ENCODE results near the gene LAMA2.

The LAMA2 gene

DNA sequence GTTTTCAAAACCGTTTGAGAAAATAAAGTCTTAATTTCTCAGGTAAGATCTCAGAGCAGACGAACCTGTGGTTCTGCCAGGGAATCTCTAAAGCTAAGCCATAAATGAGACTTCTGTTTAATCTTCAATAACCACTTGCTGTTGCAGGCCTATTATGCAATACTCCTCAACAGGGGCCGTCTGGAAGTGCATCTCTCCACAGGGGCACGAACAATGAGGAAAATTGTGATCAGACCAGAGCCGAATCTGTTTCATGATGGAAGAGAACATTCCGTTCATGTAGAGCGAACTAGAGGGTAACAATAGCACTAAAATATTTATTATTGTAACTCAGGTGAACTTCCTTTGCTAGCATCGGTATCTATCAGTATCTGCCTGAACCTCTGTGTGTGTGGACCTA lies 603.4 kb downstream of the LAMA2 start:
- TF ChIP-seq, protein P1, sequence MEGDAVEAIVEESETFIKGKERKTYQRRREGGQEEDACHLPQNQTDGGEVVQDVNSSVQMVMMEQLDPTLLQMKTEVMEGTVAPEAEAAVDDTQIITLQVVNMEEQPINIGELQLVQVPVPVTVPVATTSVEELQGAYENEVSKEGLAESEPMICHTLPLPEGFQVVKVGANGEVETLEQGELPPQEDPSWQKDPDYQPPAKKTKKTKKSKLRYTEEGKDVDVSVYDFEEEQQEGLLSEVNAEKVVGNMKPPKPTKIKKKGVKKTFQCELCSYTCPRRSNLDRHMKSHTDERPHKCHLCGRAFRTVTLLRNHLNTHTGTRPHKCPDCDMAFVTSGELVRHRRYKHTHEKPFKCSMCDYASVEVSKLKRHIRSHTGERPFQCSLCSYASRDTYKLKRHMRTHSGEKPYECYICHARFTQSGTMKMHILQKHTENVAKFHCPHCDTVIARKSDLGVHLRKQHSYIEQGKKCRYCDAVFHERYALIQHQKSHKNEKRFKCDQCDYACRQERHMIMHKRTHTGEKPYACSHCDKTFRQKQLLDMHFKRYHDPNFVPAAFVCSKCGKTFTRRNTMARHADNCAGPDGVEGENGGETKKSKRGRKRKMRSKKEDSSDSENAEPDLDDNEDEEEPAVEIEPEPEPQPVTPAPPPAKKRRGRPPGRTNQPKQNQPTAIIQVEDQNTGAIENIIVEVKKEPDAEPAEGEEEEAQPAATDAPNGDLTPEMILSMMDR (conservative IDR thresholded peaks at IDR 0.05; ENCODE audit: low read depth, low read length): no peak
- DNase-seq (ENCODE audit: low read depth): peak; percentile 84
- H3K4me3 ChIP-seq (ENCODE audit: low read depth, low read length): no peak overlapping the region

DNA sequence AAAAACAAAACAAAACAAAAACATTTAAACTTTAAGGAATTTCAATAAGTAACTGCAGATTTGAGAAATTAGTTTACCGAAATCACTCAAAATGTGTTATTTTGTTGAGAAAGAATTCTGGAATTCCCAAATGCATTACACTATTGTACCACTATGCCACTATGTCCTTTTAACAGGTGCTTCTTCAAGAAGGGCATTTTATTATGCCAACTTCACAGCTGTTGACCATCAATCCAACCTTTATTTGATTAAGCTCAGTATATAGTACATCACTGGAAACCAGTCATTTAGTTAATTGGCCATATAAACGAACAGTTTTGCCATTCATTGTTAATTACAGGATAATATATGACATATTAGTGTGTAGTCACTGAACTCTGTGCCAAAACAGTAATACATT lies 605.4 kb downstream of the LAMA2 start:
- TF ChIP-seq, protein P1 (conservative IDR thresholded peaks at IDR 0.05; ENCODE audit: low read depth, low read length): no peak
- DNase-seq (ENCODE audit: low read depth): no peak
- no peak overlapping the region for H3K4me3 ChIP-seq (ENCODE audit: low read depth, low read length)

DNA sequence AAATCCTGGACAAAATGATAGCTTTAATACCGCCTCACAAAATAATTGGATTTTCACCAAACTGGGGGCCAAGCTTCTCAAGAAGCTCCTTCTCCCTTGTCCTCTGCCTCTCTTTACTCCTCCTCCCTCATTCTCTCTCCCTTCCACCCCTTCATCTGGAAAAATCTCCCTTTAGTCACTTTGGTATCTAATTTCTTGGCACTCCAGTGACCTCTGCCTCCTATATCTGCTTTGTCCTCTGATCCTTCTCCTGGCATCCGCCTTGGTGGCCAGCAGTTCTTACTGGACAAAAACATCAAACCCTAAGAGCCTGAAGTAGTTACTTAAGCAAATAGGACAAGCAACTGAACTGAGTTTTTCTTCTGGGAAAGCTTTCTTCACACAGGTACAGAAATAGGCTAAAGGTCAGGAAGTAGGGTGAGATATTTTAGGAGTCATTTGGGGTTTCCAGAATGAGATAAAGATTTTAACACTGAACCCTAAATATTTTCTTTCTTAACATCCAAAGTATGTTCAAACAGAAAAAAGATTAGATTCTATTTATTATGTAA lies 606.4 kb downstream of the LAMA2 start:
- TF ChIP-seq, protein P1 (conservative IDR thresholded peaks at IDR 0.05; ENCODE audit: low read depth, low read length): no peak
- no peak for DNase-seq (ENCODE audit: low read depth)
- no peak overlapping the region for H3K4me3 ChIP-seq (ENCODE audit: low read depth, low read length)

DNA sequence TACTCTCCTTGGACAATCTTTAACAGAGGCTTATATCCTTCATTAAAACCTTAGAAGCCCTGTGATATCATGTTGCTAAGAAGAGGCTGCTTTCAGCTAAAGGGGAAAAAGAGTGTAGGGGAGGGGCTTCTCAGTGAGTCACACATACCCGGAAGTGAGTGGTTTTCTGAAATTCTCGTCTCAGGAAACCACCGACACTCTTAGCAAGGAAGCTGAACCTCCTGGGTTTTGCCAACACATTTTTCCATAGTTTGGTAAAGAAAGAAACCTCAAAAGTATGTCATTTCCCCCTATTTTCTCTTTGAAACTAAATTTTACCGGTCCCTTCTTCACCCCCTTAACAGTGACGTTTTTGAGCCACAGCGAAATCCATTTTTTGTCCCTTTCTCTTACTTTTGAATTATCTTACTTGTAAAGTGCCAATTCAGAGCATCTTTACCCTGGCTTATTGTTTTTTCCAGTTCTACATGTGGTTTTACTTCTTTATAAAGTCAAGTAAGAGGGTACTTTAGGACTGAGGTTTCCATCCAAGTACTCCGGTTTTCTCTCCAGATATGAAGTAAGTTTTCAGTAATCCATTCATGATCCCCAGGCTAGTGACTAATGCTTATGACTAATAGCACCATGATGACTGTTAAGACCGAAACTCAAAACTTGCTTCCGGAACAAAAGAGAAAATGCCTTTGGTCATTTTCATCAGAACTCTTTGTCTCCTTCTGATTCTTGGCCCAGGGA lies 607.8 kb downstream of the LAMA2 start:
- H3K4me3 ChIP-seq (ENCODE audit: low read depth, low read length): peak overlapping the region; percentile 35
- DNase-seq (ENCODE audit: low read depth): peak; percentile 99
- TF ChIP-seq, protein P1 (conservative IDR thresholded peaks at IDR 0.05; ENCODE audit: low read depth, low read length): no peak

DNA sequence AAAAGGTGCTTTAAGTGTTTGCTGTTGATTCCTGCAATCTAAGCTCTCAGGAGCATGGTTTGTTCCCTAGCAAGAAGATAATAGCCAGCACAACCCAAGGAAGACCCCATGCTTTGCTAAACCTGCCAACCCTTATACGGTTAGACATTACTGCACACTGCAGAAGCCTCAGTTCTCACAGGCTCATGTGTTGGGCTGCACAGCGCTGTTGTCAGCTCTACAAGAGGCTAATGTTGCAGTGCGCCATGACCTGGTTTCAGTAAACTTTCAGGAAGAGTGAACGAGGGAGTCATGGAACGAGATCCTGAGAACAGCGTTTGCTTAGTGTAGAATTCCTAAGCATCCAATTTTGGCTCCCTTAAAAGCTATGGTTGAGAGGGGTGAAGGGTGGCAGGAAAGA lies 608.5 kb downstream of the LAMA2 start:
- TF ChIP-seq, protein P1 (conservative IDR thresholded peaks at IDR 0.05; ENCODE audit: low read depth, low read length): no peak
- H3K4me3 ChIP-seq (ENCODE audit: low read depth, low read length): no peak overlapping the region
- peak; percentile 66 for DNase-seq (ENCODE audit: low read depth)

DNA sequence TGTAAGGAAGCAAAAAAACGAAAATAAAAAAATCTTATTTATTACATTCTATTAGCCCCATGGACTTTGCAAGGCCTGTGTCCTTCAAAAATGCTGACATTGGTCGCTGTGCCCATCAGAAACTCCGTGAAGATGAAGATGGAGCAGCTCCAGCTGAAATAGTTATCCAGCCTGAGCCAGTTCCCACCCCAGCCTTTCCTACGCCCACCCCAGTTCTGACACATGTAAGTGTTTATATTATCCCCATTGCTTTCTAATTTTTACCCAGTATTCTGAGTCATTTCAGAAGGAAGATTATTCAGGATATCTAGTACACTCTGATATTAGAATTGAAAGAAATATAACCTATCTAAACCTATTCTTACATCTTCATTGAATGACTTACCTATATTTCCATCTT lies 609.3 kb downstream of the LAMA2 start:
- TF ChIP-seq, protein P1 (conservative IDR thresholded peaks at IDR 0.05; ENCODE audit: low read depth, low read length): no peak
- H3K4me3 ChIP-seq (ENCODE audit: low read depth, low read length): no peak overlapping the region
- DNase-seq (ENCODE audit: low read depth): no peak

Data from choroid plexus epithelial cell (primary cell).